Skeletal muscle tissue (tissue), 4 donors: ENCODE data around the gene KLK12. TPM values are rescaled to one million over a fixed set of nuclear protein-coding genes. Genes with fewer than 3 reads are reported as not detected.

Experiments
- H3K27ac ChIP-seq: one replicate; pipeline ENCODE4 v1.7.0; 2013; ENCODE audit warnings: mild to moderate bottlenecking, low read depth, low read length, inconsistent platforms
- H3K27me3 ChIP-seq, 3 donors: one replicate each; pipeline ENCODE4 v1.7.0; 2013; ENCODE audit warnings: low read length in 3 of 3; ENCODE audit not compliant: control insufficient read depth in 3 of 3, insufficient read depth in 3 of 3
- H3K36me3 ChIP-seq, 3 donors: one replicate each; pipeline ENCODE4 v1.7.0; 2013; ENCODE audit warnings: low read length in 3 of 3; ENCODE audit not compliant: control insufficient read depth in 3 of 3, insufficient read depth in 3 of 3
- H3K4me1 ChIP-seq, 3 donors: one replicate each; pipeline ENCODE4 v1.7.0; 2013; ENCODE audit warnings: low read length in 3 of 3, mild to moderate bottlenecking in 3 of 3; ENCODE audit not compliant: control insufficient read depth in 3 of 3, insufficient read depth in 3 of 3
- H3K4me3 ChIP-seq, 3 donors: one replicate each; pipeline ENCODE4 v1.7.0; 2013; ENCODE audit warnings: low read length in 3 of 3
- H3K9ac ChIP-seq, 3 donors: one replicate each; pipeline ENCODE4 v1.7.0; 2013; ENCODE audit warnings: low read length in 3 of 3, mild to moderate bottlenecking in 3 of 3, moderate library complexity in 2 of 3, low read depth in 1 of 3
- H3K9me3 ChIP-seq, 3 donors: one replicate each; pipeline ENCODE4 v1.7.0; 2013; ENCODE audit warnings: low read length in 3 of 3; ENCODE audit not compliant: control insufficient read depth in 3 of 3
- total RNA-seq: library from RNA; depleted of rRNA; stranded (reverse); fragments of >200 nt; gene quantifications from one replicate; pipeline ENCODE4 v1.2.3, GENCODE V29; 2014
- donor health status: Osteomylitis.

Gene KLK12, protein sequence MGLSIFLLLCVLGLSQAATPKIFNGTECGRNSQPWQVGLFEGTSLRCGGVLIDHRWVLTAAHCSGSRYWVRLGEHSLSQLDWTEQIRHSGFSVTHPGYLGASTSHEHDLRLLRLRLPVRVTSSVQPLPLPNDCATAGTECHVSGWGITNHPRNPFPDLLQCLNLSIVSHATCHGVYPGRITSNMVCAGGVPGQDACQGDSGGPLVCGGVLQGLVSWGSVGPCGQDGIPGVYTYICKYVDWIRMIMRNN
- total RNA-seq = not detected

DNA sequence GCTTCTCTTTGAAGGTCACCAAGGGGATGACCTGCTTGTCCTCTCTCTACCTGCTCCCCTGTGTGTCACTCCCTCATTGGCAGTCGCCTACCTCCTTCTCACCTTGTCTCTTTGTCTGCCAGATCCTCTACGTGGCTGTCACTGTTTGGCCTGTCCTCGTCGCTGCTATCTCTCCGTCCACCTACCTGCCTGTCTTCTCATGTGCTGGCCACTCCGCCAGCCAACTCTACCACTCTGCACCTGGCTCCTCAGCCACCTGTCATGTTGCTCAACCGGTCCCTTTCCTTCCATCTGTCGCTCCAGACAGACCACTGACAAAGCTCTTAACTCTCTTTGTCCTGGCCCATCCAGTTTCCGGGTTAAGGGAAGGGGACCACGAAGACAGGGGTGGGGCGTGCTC lies at the start of gene KLK12:
TSS of gene KLK12 (minus strand) at position 299 of the 400 bp plus-strand sequence. CDS start 381 bp downstream, outside the sequence.
- peaks cover 0 to 2% (median 0%) of the 10 kb centered on the region in 3 donors for H3K9me3 ChIP-seq
- peaks cover 0 to 9% (median 0%) of the 10 kb centered on the region in 3 donors for H3K27me3 ChIP-seq
- no peak within 1 kb of the TSS for H3K4me3 ChIP-seq
- H3K4me1 ChIP-seq = no peaks in the 10 kb centered on the region
- H3K36me3 ChIP-seq = no peaks in the 10 kb centered on the region
- H3K27ac ChIP-seq = no peak within 1 kb of the TSS
- no peak within 1 kb of the TSS for H3K9ac ChIP-seq

DNA sequence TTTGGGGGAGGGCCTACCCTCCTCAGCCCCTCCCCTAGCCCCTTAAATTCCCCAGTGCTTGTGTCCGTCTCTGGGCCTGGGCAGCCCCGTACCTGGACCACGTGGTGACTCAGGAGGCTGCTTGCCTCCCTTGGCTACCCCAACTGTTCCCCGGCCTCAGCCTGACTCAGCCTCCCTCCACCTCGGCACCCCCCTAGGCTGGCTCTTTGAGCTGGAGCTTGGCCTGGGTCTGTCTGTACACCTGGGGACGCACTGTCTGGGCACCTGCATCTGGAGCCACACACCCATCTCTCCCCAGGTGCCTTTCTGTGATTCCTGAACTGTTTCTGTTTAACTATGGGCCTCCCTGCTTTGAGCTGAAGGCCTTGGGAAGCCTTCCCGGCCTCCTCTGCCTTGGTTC lies 49.7 kb upstream of the KLK12 start:
- Histone ChIP-seq H3K9me3 (no peaks in the 10 kb centered on the region), H3K4me1 (no peaks in the 10 kb centered on the region), H3K27me3 (peaks cover 0 to 11% (median 2%) of the 10 kb centered on the region in 3 donors), H3K4me3 (no peak overlapping the region), H3K36me3 (no peaks in the 10 kb centered on the region), H3K27ac (no peak overlapping the region), H3K9ac (no peak overlapping the region)

DNA sequence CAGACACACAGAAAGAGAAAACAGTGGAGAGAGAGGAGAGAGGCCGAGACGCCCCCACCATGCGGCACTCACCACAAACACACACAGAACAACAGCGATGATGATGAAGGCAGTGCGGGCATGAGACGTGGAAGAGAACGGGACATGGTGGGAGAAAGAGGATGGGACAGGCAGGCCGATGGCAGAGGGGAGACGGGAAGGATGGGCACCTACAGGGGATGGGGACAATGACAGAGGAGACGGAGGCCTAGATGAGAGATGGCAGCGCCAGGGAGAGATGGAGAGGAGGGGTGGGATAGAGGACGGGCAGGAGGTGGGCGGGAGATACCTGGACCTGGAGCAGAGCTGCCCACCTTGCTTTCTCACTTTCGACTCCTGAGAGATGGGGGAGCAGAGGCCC lies 49.0 kb upstream of the KLK12 start:
- H3K4me3 ChIP-seq = no peak overlapping the region
- H3K27ac ChIP-seq = no peak overlapping the region
- H3K4me1 ChIP-seq = no peaks in the 10 kb centered on the region
- no peak overlapping the region for H3K9ac ChIP-seq
- H3K27me3 ChIP-seq = peaks cover 0 to 11% (median 5%) of the 10 kb centered on the region in 3 donors
- H3K36me3 ChIP-seq = no peaks in the 10 kb centered on the region
- no peaks in the 10 kb centered on the region for H3K9me3 ChIP-seq

DNA sequence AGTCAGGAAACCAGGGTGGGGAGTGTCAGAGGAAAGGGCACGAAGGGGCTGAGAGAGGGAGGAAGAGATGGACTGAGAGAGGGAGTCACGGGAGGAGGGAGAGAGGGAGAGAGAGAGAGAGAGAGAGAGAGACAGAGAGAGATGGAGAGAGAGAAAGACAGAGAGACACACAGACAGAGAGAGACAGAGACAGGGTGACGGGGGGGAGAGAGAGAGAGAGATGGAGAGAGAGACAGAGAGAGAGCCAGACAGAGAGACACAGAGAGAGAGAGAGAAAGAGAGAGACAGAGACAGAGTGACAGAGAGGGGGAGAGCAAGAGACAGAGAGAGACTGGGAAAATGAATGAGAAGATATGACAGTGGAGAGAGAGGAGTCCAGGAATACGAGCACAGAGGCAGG lies 48.4 kb upstream of the KLK12 start:
- H3K27ac ChIP-seq = no peak overlapping the region
- H3K36me3 ChIP-seq = no peaks in the 10 kb centered on the region
- H3K4me3 ChIP-seq = no peak overlapping the region

DNA sequence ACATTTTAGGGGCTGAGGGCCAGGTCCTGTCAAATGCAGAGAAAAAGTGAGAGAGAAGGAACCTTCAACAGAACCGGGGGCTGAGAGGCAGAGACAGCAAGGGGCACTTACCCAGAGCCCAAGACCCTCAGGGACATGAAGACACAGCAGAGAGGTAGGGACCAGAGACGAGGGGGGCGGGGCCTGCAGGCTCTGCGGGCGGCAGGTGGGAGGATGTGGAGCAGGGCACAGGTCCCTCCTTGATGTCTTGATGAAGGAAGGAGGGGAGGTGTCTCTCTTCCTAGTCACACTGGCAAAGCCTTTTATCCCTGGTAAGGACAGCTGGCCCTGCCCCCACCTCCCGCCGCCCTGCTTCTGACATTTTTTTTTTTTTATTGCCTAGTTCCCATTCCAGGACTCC lies 47.8 kb upstream of the KLK12 start, which contains the start of gene KLK14:
TSS of gene KLK14 (minus strand) at position 277 of the 400 bp plus-strand sequence. CDS start at position 4, 273 bp downstream.
- Histone ChIP-seq H3K9ac (no peak within 1 kb of the TSS), H3K27me3 (peaks cover 0 to 11% (median 5%) of the 10 kb centered on the region in 3 donors), H3K4me1 (no peaks in the 10 kb centered on the region), H3K4me3 (no peak within 1 kb of the TSS), H3K36me3 (no peaks in the 10 kb centered on the region), H3K9me3 (no peaks in the 10 kb centered on the region), H3K27ac (no peak within 1 kb of the TSS)

More for the DNA sequence above, 48.4 kb upstream of the KLK12 start:
- H3K9me3 ChIP-seq = no peaks in the 10 kb centered on the region
- no peak overlapping the region for H3K9ac ChIP-seq
- H3K4me1 ChIP-seq = no peaks in the 10 kb centered on the region
- peaks cover 0 to 11% (median 5%) of the 10 kb centered on the region in 3 donors for H3K27me3 ChIP-seq

DNA sequence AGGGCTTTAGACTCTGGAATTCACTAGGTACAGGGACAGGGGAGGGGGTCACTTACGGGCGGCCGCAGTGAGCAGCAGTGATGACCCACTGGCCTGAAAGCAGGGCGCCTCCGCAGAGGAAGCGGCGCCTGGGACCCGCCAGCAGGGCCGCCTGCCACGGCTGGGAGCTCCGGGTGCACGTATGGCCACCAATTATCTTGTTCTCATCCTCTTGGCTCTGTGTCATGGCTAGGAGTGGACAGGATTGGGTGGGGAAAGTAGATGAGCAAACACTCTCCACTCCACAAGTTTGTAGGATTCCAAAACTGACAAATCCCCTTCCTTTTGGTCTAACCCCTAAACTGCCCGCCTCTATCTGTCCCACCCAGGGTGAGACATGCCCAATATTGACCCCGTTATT lies 46.7 kb upstream of the KLK12 start:
- H3K4me3 ChIP-seq = no peak overlapping the region
- H3K27me3 ChIP-seq = peaks cover 0 to 15% (median 5%) of the 10 kb centered on the region in 3 donors
- H3K27ac ChIP-seq = no peak overlapping the region
- H3K36me3 ChIP-seq = no peaks in the 10 kb centered on the region
- H3K4me1 ChIP-seq = no peaks in the 10 kb centered on the region
- no peak overlapping the region for H3K9ac ChIP-seq
- H3K9me3 ChIP-seq = no peaks in the 10 kb centered on the region

DNA sequence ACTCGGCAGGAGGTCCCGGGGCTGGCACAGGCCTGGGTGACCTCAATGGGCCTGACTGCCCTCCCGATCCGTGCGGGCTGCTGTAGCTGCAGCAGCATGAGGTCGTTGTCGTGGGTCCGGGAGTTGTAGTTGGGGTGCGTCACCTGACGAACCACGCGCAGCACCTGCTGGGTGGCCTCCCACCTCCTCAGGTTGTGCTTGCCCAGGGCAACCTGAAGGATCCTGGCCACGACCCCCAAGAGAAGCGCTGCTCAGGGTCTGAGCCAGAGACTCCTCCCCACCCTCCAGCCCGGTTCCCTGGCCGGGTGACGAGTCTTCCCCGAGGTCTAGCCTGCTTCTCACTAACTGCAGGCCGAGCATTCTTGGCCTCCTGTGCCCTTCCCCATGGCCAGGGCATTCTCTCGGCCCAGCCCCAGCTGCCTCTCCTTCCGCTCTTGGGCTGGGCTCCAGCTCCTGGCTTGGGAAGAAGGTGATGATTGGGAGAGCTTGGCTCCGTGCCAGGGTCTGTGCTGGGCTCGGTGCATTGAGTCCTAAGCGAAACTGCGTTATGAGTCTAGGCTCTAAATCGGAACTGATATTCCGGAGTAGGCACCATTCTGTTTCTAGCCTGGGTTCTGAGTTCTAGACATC lies 44.8 kb upstream of the KLK12 start:
- H3K4me1 ChIP-seq = no peaks in the 10 kb centered on the region
- H3K9me3 ChIP-seq = peaks cover 0 to 2% (median 0%) of the 10 kb centered on the region in 3 donors
- H3K9ac ChIP-seq = no peak overlapping the region
- no peak overlapping the region for H3K27ac ChIP-seq
- H3K27me3 ChIP-seq = peaks cover 0 to 19% (median 5%) of the 10 kb centered on the region in 3 donors
- H3K4me3 ChIP-seq = no peak overlapping the region
- H3K36me3 ChIP-seq = no peaks in the 10 kb centered on the region

DNA sequence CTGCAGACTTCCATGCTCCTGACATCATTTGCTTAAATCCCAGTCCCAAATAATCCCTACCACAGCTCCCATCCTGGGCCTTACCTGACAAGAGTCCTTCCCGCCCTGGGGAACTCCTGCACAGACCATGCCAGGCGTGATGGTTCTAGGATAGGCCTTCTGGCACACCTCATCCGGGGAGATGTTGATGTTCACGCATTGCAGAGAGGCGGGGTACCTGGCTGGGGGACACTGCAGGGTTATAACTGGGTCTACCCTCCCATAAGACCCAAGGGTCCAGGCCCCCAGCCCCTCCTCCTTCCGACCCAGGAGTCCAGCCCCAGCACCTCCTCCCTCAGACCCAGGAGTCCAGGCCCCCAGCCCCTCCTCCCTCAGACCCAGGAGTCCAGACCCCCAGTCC lies 43.9 kb upstream of the KLK12 start:
- Histone ChIP-seq H3K9ac (no peak overlapping the region), H3K36me3 (no peaks in the 10 kb centered on the region), H3K27me3 (peaks cover 0 to 16% (median 5%) of the 10 kb centered on the region in 3 donors), H3K27ac (no peak overlapping the region), H3K4me1 (no peaks in the 10 kb centered on the region), H3K9me3 (peaks cover 0 to 2% (median 0%) of the 10 kb centered on the region in 3 donors), H3K4me3 (no peak overlapping the region)

DNA sequence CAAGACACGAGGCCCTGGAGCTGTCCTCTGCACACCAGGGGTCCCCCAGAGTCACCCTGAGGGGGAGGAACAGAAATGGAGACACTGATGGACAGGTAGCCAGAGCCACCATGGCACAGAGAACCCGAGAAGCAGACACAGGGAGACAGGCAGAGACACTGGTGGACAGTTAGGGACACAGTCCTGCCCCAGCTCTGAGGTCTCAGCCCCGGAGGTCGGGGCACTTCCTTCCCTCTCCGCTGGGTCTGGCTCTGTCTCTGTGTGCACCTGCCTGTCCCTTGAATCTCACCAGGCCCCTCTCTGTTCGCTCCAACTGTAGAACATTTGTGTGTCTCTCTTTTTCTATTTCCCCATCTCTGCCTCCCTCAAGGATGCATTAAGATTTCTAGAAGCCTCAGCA lies 43.3 kb upstream of the KLK12 start:
- Histone ChIP-seq H3K9me3 (peaks cover 0 to 3% (median 2%) of the 10 kb centered on the region in 3 donors), H3K4me1 (no peaks in the 10 kb centered on the region), H3K27me3 (peaks cover 0 to 15% (median 5%) of the 10 kb centered on the region in 3 donors), H3K4me3 (no peak overlapping the region), H3K36me3 (no peaks in the 10 kb centered on the region), H3K27ac (no peak overlapping the region), H3K9ac (no peak overlapping the region)

DNA sequence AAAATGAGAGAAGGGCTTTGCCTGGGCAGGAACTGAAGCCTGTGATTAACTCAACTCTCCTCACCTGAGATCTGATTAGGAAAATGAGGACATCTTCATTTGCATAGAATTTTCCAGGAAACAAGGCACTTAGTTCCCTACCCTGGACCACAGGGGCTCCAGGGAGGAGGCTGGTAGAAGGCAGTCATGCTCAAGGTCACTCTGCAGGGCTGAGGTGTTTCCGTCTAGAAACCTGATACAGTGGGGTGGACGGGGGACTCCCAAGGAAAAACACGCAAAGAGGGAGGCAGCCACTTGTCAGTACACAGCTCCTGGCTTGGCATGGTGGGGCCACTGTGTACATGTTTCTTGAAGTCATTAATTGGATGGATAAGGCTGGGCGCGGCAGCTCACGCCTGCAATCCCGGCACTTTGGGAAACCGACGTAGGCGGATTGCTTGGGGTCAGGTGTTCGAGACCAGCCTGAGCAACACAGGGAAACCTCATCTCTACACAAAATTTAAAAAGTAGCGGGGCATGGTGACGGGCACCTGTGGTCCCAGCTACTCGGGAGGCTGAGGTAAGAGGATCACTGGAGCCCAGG lies 41.9 kb upstream of the KLK12 start:
- peaks cover 0 to 8% (median 5%) of the 10 kb centered on the region in 3 donors for H3K27me3 ChIP-seq
- no peaks in the 10 kb centered on the region for H3K36me3 ChIP-seq
- peaks cover 0 to 3% (median 2%) of the 10 kb centered on the region in 3 donors for H3K9me3 ChIP-seq
- H3K27ac ChIP-seq = no peak overlapping the region
- H3K4me1 ChIP-seq = no peaks in the 10 kb centered on the region
- no peak overlapping the region for H3K4me3 ChIP-seq
- no peak overlapping the region for H3K9ac ChIP-seq
